NT2/D1 (cell line): ENCODE measurements around the gene HAUS2.

Experiments used
- DNase-seq: peaks from one replicate; pipeline ENCODE4 v3.0.0-alpha.2; 2011; ENCODE audit warnings: low read depth, low spot score
- H3K27me3 ChIP-seq: 2 replicates; pipeline ENCODE4 v1.6.0; 2011; ENCODE audit warnings: mild to moderate bottlenecking; ENCODE audit not compliant: insufficient read length, insufficient read depth
- H3K36me3 ChIP-seq: 2 replicates; pipeline ENCODE4 v1.6.1; 2011; ENCODE audit warnings: mild to moderate bottlenecking, low read length, mixed read lengths; ENCODE audit not compliant: insufficient read depth, insufficient read length
- H3K4me1 ChIP-seq: 2 replicates; pipeline ENCODE4 v1.5.1; 2011; ENCODE audit not compliant: insufficient read depth, insufficient read length
- H3K4me3 ChIP-seq: 2 replicates; pipeline ENCODE4 v1.5.1; 2011; ENCODE audit warnings: low read depth; ENCODE audit not compliant: insufficient read length
- H3K9ac ChIP-seq: 2 replicates; pipeline ENCODE4 v1.6.0; 2011; ENCODE audit warnings: low read depth; ENCODE audit not compliant: insufficient read length
- H3K9me3 ChIP-seq: 2 replicates; pipeline ENCODE4 v1.5.1; 2011; ENCODE audit warnings: mild to moderate bottlenecking, low read length; ENCODE audit not compliant: insufficient read depth
- SUZ12 ChIP-seq: IDR thresholded peaks from 2 replicates; pipeline ENCODE4 v1.6.1; 2011; ENCODE audit not compliant: insufficient read length, insufficient read depth; ENCODE audit errors: extremely low read depth
- YY1 ChIP-seq: IDR thresholded peaks from 2 replicates; pipeline ENCODE4 v1.6.1; 2011; ENCODE audit not compliant: insufficient read length, insufficient read depth
- ZNF274 ChIP-seq: IDR thresholded peaks from 2 replicates; pipeline ENCODE4 v1.6.1; 2011; ENCODE audit warnings: mild to moderate bottlenecking, low read depth, low read length

Gene HAUS2

DNA sequence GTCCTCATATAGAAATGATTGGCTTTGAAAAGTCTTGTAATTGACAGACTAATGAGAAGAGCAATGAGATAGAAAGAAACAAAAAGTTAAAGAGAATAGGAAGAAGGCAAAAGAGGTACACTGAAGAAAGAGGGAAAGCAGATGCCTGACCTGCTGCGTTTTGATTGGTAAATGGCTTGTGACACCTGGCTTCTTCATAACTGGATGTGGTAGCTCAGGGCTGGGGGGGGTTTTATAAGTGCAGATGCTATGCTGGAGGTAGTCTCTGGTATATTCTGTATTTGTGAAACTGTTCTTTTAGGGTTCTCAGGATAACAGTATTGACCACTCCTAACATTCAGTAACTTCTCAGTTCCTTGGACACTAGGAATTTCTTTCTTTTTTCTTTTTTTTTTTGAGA, 28.1 kb downstream of the HAUS2 start:
- Histone ChIP-seq H3K4me1 (no peaks in the 10 kb centered on the region), H3K4me3 (no peak overlapping the region), H3K9ac (no peak overlapping the region), H3K36me3 (no peaks in the 10 kb centered on the region), H3K27me3 (peaks cover 24% of the 10 kb centered on the region), H3K9me3 (no peaks in the 10 kb centered on the region)
- TF ChIP-seq ZNF274, result no peak
- no peak for TF ChIP-seq YY1
- TF ChIP-seq SUZ12, result no peak
- DNase-seq, result no peak

DNA sequence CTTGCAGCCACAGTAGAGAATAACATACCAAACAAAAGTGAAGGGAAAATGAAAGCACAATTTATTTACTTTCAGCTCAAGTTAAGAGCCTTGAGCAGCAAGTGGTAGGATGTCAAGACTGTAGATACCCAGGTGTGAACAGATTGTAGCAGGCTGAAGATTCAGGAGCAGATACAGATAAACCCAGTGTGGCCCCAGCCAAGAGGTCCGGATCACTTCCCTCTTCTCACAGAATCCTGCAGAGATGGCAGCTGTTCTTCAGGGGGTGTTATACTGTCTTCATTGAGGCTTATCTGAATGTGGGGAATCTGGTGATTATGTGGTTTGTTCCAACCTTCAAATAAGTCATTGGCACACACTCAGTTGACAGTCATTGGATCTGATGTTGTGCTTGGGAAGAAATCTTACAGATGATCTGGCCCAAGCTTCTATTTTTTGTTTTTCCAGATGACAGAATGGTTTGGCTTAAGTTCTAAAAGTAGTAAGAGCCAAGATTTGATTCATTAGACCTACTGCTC, 28.9 kb downstream of the HAUS2 start:
- peaks cover 27% of the 10 kb centered on the region for H3K27me3 ChIP-seq
- H3K4me1 ChIP-seq, result no peaks in the 10 kb centered on the region
- H3K4me3 ChIP-seq, result no peak overlapping the region
- TF ChIP-seq YY1, result no peak
- TF ChIP-seq SUZ12, result no peak
- TF ChIP-seq ZNF274, result no peak
- H3K9me3 ChIP-seq, result no peaks in the 10 kb centered on the region
- no peak overlapping the region for H3K9ac ChIP-seq
- no peak for DNase-seq
- no peaks in the 10 kb centered on the region for H3K36me3 ChIP-seq

DNA sequence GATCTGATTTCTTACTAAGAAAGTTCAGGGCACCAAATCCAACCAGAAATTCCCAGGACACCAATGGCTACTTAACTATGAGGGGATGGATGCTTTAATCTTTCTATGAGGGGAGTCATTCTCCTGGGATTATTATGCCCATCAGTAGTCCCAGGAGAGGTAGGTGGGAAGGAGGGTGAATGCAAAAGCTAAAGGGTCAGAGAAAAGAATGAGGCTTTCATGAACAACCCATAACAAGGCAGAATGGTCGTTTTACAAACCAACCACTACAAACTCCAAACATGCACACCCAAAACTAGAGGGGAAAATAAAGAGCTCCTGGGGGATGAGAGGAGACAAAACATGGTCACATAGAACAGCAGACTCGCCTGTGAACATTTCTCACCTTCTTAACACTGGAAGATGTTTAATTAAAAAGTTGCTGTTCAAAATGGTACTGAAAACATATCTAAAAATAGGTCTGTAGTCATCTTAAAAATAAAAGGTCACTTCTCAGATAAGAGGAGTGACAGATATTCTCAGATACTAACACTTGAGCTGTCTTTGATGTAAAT, 30.4 kb downstream of the HAUS2 start:
- H3K9me3 ChIP-seq, result no peaks in the 10 kb centered on the region
- no peak for DNase-seq
- no peak overlapping the region for H3K4me3 ChIP-seq
- TF ChIP-seq SUZ12, result no peak
- H3K27me3 ChIP-seq, result peaks cover 31% of the 10 kb centered on the region
- H3K36me3 ChIP-seq, result no peaks in the 10 kb centered on the region
- H3K4me1 ChIP-seq, result no peaks in the 10 kb centered on the region
- no peak overlapping the region for H3K9ac ChIP-seq

DNA sequence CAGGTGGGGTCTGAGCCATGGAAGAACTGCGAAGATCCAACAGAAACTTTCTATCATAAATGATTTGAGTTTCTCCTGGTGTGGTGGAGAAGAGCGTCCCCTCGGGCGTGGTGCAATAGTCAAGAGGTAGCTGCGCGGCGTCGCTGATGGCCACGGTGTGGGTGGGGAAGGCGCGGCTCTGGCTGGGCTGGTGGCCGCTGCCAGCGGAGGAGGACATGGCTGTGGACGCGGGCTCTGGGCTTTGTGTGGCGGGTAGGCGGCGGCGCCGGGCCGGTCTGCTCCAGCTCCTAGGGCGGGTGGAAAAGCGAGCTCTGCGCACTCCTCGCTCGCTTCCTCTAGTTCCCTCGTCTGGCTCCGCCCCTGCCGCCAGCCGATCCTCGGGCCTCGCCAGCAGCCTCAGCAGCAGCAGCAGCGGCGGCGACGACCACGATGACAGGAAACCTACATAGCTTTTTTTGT, 32.7 kb downstream of the HAUS2 start:
- Histone ChIP-seq H3K27me3 (peaks cover 25% of the 10 kb centered on the region), H3K9me3 (no peaks in the 10 kb centered on the region), H3K4me3 (peak overlapping the region; percentile 18), H3K36me3 (peaks cover 10% of the 10 kb centered on the region), H3K4me1 (peaks cover 2% of the 10 kb centered on the region), H3K9ac (peak overlapping the region; percentile 56)
- peak; percentile 62 for DNase-seq
- TF ChIP-seq ZNF274 (no peak), YY1 (no peak), SUZ12 (no peak)

DNA sequence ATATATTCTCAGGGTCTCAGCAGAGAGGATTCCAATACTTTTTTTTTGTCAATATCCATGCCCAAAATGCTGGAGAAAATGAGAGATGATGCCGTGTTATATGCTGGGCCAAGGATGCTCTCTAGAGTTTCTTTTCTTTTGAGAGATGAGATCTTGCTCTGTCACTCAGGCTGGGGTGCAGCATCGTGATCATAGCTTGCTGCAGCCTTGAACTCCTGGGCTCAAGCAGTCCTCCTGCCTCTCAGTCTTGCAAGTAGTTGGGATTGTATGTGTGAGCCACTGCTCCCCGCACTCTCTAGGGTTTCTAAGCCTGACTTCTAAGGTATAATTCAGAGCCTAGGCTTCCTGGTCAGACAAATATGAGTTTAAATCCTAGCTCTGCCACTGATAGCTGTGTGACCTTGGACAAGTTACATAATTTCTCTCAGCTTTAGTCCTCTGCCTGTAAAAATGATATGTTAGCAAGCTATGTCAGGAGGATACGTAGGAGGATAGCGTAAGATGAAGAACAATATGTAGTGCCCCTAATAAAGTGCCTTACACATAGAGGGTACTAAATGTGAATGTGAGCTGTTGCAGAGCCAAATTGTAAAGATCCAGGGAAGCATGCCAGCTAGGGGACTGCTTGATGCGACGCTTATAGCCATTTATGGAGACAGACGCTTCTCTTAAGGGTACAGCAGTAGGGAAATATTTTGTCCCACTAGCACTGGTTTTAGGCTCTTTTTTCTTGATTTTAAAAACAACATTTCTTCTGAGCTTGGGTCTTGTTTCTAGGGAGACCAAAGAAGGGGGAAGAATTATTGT, 34.1 kb downstream of the HAUS2 start:
- H3K27me3 ChIP-seq, result peaks cover 18% of the 10 kb centered on the region
- H3K9ac ChIP-seq, result no peak overlapping the region
- H3K4me1 ChIP-seq, result peaks cover 2% of the 10 kb centered on the region

DNA sequence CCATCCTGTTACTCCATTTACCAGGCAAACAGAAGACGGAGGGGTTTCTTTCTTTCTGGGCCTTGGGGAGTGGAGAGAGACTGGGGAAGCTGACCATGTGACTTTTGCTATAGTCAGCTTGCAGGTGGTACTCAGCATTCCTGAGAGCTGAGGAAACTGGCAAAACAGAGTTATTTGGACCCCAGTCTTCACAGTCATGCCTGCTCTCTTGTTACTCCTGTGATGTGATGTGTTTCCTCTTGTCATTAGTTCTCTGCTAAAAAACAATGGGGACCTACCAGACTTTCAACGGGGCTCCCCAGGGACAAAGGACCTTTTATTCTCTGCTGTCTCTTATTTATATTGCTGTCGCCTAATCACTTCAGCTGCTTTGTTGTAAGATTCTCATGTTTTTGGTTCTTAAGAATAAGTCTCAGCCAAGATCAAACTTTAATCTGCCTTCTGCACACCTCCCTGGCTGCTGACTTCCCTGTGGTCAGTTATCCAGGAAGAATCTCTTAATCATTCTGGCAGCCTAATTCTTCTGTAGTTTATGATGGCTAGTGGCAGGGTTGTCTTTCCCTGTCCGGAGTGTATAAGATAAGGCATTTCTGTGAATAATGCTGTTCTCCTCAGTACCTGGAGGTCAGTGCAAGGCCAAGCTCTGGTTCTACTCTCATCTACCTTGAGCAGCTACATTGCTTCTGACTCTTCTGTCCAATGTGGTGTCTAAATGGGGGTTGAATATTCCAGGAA, 35.6 kb downstream of the HAUS2 start:
- DNase-seq, result no peak
- Histone ChIP-seq H3K9ac (no peak overlapping the region), H3K4me3 (no peak overlapping the region), H3K9me3 (no peaks in the 10 kb centered on the region), H3K36me3 (peaks cover 12% of the 10 kb centered on the region), H3K4me1 (peaks cover 2% of the 10 kb centered on the region), H3K27me3 (peaks cover 16% of the 10 kb centered on the region)
- TF ChIP-seq YY1 (no peak), ZNF274 (no peak), SUZ12 (no peak)

More for the DNA sequence above, 34.1 kb downstream of the HAUS2 start:
- no peak for TF ChIP-seq YY1
- H3K9me3 ChIP-seq, result no peaks in the 10 kb centered on the region
- no peak for DNase-seq
- no peak overlapping the region for H3K4me3 ChIP-seq
- peaks cover 12% of the 10 kb centered on the region for H3K36me3 ChIP-seq

DNA sequence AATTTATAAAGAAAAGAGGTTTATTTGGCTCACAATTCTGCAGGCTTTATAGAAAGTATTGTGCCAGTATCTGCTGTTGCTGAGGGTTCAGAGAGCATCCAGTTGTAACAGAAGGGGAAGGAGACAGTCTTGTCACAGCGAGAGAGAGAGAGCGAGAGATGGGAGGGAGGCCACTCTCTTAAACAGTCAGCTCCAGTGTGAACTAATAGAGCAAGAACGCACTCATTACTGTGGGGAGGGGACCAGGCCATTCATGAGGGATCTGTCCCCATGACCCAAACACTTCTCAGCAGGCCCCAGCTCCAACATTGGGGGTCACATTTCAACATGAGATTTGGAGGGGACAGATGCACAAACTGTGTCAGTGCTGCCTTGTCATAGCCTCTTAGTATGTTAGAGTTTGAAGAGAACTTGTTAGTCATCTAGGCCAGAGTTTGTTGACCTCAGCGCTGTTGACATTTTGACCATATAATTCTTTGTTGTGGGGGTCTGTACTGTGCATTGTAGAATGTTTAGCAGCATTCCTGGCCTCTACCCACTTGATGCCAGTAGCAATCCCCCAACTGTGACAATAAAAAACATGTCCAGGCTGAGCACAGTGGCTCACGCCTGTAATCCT, 42.1 kb downstream of the HAUS2 start:
- Histone ChIP-seq H3K36me3 (peaks cover 7% of the 10 kb centered on the region), H3K4me3 (no peak overlapping the region)
- TF ChIP-seq SUZ12 (no peak), YY1 (no peak), ZNF274 (no peak)

More for the DNA sequence above, 42.1 kb downstream of the HAUS2 start:
- no peak overlapping the region for H3K9ac ChIP-seq
- H3K27me3 ChIP-seq, result no peaks in the 10 kb centered on the region
- H3K9me3 ChIP-seq, result no peaks in the 10 kb centered on the region
- no peak for DNase-seq
- H3K4me1 ChIP-seq, result no peaks in the 10 kb centered on the region
